Measurements from ENCODE around the gene TIE1. TPM values are rescaled to one million over a fixed set of nuclear protein-coding genes. Genes with fewer than 3 reads are reported as not detected.

TIE1 gene
- total RNA-seq, 3 donors from 2014 or later, result 8.0 to 18.6 (median 8.1) TPM

DNA sequence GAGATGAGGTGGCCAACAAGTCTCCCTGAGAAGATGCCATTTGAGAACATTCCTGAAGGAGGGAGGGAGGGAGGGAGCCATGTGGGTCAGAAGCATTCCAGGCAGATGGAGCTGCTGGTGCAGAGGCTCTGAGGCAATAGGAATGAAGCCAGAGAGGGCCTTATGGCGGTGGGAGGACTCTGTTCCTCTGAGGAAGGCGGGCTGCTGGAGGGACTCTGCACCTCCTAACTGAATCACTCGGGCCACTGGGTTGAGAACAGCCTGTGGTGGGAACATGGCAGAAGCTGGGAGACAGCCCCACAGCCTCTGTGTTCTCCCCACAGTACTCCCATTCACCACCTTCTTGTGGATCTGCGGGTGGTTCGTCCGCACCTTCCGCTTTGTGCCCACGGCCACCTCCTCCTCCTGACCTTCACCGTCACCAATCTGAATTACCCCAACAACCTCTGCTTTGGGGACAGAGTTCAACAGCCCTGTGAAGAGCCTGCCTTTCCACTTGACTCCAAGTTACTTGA lies 33.4 kb upstream of the TIE1 start:
- Histone ChIP-seq H3K4me3 (no peak overlapping the region), H3K36me3 (ENCODE audit: low read depth) (no peaks in the 10 kb centered on the region), H3K9me3 (no peaks in the 10 kb centered on the region), H3K4me1 (ENCODE audit: low read depth) (peaks cover 9% of the 10 kb centered on the region)
- DNase-seq (peak in 2 of 3 donors; percentile 24 to 38), ATAC-seq (no peak)
- intact Hi-C loops (cut with DNase I, micrococcal nuclease), result no loop called here
- TF ChIP-seq, protein P1, sequence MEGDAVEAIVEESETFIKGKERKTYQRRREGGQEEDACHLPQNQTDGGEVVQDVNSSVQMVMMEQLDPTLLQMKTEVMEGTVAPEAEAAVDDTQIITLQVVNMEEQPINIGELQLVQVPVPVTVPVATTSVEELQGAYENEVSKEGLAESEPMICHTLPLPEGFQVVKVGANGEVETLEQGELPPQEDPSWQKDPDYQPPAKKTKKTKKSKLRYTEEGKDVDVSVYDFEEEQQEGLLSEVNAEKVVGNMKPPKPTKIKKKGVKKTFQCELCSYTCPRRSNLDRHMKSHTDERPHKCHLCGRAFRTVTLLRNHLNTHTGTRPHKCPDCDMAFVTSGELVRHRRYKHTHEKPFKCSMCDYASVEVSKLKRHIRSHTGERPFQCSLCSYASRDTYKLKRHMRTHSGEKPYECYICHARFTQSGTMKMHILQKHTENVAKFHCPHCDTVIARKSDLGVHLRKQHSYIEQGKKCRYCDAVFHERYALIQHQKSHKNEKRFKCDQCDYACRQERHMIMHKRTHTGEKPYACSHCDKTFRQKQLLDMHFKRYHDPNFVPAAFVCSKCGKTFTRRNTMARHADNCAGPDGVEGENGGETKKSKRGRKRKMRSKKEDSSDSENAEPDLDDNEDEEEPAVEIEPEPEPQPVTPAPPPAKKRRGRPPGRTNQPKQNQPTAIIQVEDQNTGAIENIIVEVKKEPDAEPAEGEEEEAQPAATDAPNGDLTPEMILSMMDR (IDR thresholded peaks at IDR 0.05), result no peak

DNA sequence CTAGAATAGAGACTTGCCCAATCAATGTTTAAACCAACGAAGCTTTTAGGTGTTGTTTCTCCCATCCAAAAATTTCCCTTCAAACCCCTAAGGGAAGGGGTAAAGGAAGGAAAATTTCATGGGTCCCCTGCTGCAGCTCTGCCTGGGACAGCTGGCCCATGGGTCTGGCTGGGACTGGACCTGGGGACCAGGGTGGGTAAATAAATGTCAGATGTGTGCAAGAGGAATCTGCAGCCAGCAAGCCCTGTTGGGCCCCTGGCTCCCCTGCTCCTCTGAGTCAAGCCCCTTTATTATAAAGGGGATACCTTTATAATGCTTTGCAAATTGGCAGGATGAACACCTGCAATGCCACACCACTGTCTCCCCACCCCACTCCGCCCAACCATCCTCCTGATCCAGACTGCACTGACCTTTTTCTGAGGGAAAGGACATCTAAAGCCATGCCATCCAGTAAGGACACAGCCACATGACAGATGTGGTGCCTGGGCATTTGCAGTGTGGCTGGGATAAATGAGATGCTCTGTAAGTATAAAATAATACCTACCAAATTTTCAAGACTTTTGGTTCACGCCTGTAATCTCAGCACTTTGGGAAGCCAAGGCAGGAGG lies 32.9 kb upstream of the TIE1 start:
- H3K4me1 ChIP-seq (ENCODE audit: low read depth), result peaks cover 9% of the 10 kb centered on the region
- H3K9me3 ChIP-seq, result no peaks in the 10 kb centered on the region
- intact Hi-C loops (cut with DNase I, micrococcal nuclease), result no loop called here
- TF ChIP-seq, protein P1 (IDR thresholded peaks at IDR 0.05), result no peak
- H3K4me3 ChIP-seq, result no peak overlapping the region
- DNase-seq (peak in 1 of 3 donors; percentile 4), ATAC-seq (no peak)
- H3K36me3 ChIP-seq (ENCODE audit: low read depth), result no peaks in the 10 kb centered on the region

DNA sequence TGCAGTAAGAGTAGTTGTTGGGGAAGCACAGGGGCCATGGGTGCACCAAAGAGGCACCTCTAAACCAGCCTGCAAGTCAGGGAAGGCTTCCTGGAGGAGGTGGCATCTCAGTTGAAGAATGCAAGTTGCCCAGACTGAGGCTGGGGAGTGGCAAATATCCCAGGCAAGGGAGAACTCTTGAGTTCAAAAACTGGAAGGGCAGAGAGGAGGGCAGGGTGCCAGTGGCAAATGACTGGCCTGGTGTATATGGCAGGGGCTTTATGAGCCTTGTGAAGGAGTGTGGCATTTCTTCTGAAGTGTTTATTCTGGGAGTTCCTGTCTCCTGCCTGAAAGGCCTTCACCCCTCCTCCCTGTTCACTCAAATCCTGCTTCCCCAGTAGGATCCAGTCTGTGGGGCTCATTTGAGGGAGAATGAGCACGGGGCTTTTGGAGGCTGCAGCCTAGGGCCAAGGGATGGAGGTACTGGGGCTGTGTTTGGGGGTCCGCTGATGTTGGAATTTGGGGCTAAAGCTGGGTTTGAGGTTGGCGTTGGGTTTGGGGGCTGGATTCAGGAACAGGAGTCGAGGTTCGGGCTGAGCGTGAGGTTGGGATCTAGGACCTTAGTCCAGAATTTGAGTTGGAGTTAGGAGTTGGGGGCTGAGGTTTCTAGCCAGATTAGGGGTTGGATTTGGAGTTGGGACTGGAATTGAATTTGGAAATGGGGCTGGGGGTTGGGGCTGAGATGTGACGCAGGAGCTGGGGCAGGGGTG lies 31.0 kb upstream of the TIE1 start, which contains the start of gene TMEM125:
TSS of gene TMEM125 (plus strand) at position 357 of the 749 bp plus-strand sequence. CDS start 2,740 bp downstream, outside the sequence.
- Histone ChIP-seq H3K9me3 (no peaks in the 10 kb centered on the region), H3K36me3 (ENCODE audit: low read depth) (no peaks in the 10 kb centered on the region), H3K4me1 (ENCODE audit: low read depth) (peaks cover 10% of the 10 kb centered on the region), H3K4me3 (no peak within 1 kb of the TSS)
- TF ChIP-seq, protein P1 (IDR thresholded peaks at IDR 0.05), result no peak
- DNase-seq (peak; percentile 78 to 91 (median 85)), ATAC-seq (peak; percentile 55)
- intact Hi-C loops (cut with DNase I, micrococcal nuclease), result no loop called here

DNA sequence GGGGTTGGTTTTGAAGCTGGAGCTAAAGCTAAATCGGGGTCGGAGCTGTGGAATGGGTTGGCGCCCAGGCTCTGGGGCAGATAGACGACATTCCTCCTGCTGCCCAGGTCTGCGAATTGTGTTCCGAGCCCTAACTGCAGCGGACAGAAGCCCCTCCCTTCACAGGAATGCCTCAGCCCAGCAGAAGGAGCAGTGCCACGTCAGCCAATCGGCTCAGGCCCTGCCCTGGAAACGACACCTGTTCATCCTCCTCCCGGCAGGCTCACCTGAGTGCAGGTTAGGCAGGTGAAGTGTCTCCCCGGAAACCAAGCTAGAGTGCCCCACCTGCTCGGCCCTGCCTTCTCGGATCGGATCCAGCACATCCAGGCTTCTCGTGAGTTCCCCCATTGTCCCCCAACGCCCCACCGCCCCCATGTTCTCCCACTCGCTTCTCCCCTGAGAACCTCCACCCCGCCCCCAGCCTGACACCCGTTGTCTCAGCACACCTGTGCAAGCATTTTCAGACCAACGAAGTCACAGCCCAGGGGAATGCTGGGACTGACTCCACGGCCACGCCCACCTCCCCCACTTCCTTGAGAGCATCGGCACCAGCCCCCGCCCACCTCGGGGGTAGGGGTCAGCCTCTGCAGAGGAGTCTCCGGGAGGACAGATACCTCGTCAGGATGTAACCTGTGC lies 30.2 kb upstream of the TIE1 start:
- DNase-seq (peak; percentile 89 to 93 (median 91)), ATAC-seq (peak; percentile 93)
- Histone ChIP-seq H3K4me3 (no peak overlapping the region), H3K36me3 (ENCODE audit: low read depth) (no peaks in the 10 kb centered on the region), H3K9me3 (no peaks in the 10 kb centered on the region), H3K4me1 (ENCODE audit: low read depth) (peaks cover 10% of the 10 kb centered on the region)
- TF ChIP-seq, protein P1 (IDR thresholded peaks at IDR 0.05), result no peak
- intact Hi-C loops (cut with DNase I, micrococcal nuclease), result no loop called here

DNA sequence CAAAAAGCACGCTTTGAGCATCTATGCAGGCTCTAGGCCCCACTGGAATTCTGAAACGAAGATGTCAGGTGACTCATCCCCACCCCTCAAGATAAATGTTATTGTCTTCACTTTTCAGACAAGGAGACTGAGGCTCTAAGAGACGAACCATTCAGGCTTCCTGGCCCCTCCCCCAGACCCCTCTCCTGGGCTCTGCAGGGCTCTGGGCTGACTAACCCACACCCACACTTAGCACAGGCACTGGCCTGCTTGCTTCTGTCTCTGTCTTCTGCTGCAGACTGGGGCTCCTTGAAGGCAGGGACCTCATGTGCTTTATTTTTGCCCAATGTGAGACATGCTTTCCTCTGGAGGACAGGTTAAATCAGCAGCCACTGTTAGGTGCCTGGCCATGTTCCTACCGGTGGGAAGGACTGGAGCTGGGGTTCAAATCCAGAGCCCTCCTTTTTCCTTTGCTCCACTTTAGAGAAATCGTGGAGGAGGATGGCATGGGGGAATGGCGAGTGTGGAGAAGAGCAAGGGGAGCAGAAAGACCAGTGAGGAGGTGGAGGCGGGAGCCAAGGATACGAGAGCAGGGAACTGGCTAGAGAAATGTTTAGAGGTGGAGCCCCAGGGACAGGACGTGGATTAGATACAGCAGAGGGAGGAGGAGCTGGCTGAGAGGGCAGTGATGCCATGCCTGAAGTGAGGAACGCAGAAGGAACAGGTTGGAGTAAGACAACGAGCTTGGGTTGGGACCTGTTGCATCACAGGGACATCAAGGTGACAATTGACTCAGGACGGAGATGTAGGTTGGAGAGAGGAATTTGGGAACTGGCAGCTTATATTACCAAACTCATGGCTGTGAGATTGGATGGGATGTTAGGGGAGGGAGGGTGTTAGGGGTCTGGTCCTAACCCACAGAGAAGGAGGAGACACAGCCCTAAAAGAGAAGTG lies 29.3 kb upstream of the TIE1 start:
- intact Hi-C loops (cut with DNase I, micrococcal nuclease), result no loop called here
- Histone ChIP-seq H3K36me3 (ENCODE audit: low read depth) (no peaks in the 10 kb centered on the region), H3K9me3 (no peaks in the 10 kb centered on the region), H3K4me1 (ENCODE audit: low read depth) (peaks cover 10% of the 10 kb centered on the region), H3K4me3 (no peak overlapping the region)
- TF ChIP-seq, protein P1 (IDR thresholded peaks at IDR 0.05), result no peak
- ATAC-seq (no peak), DNase-seq (peak in 2 of 3 donors; percentile 18 to 50)
